IMR-90 (cell line): ENCODE data around the gene TIMM50. TPM values are rescaled to one million over a fixed set of nuclear protein-coding genes. Genes with fewer than 3 reads are reported as not detected.

Experiments
- ATAC-seq: fragments of 200-7000 bp; cut with Tn5 transposase; 2 replicates; pipeline ENCODE4 v1.9.1; 2020; ENCODE audit warnings: low read depth, mild to moderate bottlenecking, moderate library complexity
- BruUV-seq: library from RNA; stranded (reverse); fragments of 400-500 nt; replicated peaks from 2 replicates; lab custom pipeline; 2021; lab: Mats Ljungman, UMichigan
- CTCF ChIA-PET: fragments of 300-600 bp; formaldehyde crosslinking; extraction: SDS; loops from one replicate; lab custom pipeline; 2021; ENCODE audit warnings: antibody characterized with exemption; lab: Yijun Ruan, JAX
- POLR2A ChIA-PET: fragments of 300-600 bp; sonication (Branson Sonifier 250); formaldehyde crosslinking; loops from one replicate; lab custom pipeline; 2022; ENCODE audit warnings: antibody characterized with exemption; ENCODE audit not compliant: unreplicated experiment; lab: Charles Lee
- DNase-seq: peaks from one replicate; pipeline ENCODE4 v3.0.0; 2013
- H2AFZ ChIP-seq: replicated peaks from 2 replicates; pipeline ENCODE3; 2013; ENCODE audit warnings: low read length, mild to moderate bottlenecking; ENCODE audit not compliant: poor library complexity
- H2AK5ac ChIP-seq: 2 replicates; pipeline ENCODE4 v1.6.1; 2013; ENCODE audit warnings: low read depth, low read length, inconsistent platforms
- H2AK9ac ChIP-seq: replicated peaks from 2 replicates; pipeline ENCODE3; 2013; ENCODE audit warnings: mild to moderate bottlenecking, low read depth, low read length, moderate library complexity; ENCODE audit not compliant: poor library complexity
- H2BK120ac ChIP-seq: 2 replicates; pipeline ENCODE4 v1.6.1; 2013; ENCODE audit warnings: low read depth, low read length, inconsistent platforms
- H2BK15ac ChIP-seq: 3 replicates; pipeline ENCODE4 v1.6.1; 2013; ENCODE audit warnings: low read depth, low read length, inconsistent platforms
- H2BK20ac ChIP-seq: 2 replicates; pipeline ENCODE4 v1.6.1; 2013; ENCODE audit warnings: low read depth, mild to moderate bottlenecking, inconsistent platforms, low read length, moderate library complexity
- H2BK5ac ChIP-seq: 2 replicates; pipeline ENCODE4 v1.6.1; 2013; ENCODE audit warnings: mild to moderate bottlenecking, low read depth, low read length, inconsistent platforms; ENCODE audit not compliant: poor library complexity, severe bottlenecking
- H3K14ac ChIP-seq: replicated peaks from 2 replicates; pipeline ENCODE4 v1.6.1; 2013; ENCODE audit warnings: low read depth, low read length, inconsistent platforms
- H3K18ac ChIP-seq: 2 replicates; pipeline ENCODE4 v1.6.1; 2013; ENCODE audit warnings: low read depth, low read length, control low read depth
- H3K23ac ChIP-seq: 2 replicates; pipeline ENCODE4 v1.6.1; 2013; ENCODE audit warnings: low read depth, low read length, inconsistent platforms
- H3K27ac ChIP-seq: 2 replicates; pipeline ENCODE4 v1.5.1; 2013; ENCODE audit warnings: mild to moderate bottlenecking, control low read depth, low read length; ENCODE audit not compliant: insufficient read depth
- H3K27me3 ChIP-seq: 2 replicates; pipeline ENCODE4 v1.6.1; 2013; ENCODE audit warnings: low read length; ENCODE audit not compliant: control insufficient read depth, insufficient read depth
- H3K36me3 ChIP-seq: 2 replicates; pipeline ENCODE4 v1.6.1; 2013; ENCODE audit warnings: low read length, mixed read lengths; ENCODE audit not compliant: control insufficient read depth, insufficient read depth
- H3K4ac ChIP-seq: 2 replicates; pipeline ENCODE4 v1.6.1; 2013; ENCODE audit warnings: low read depth, low read length, inconsistent platforms
- H3K4me1 ChIP-seq: 2 replicates; pipeline ENCODE4 v1.6.1; 2013; ENCODE audit warnings: low read length, mixed read lengths; ENCODE audit not compliant: control insufficient read depth, insufficient read depth
- H3K4me2 ChIP-seq: 2 replicates; pipeline ENCODE4 v1.6.1; 2013; ENCODE audit warnings: low read depth, mild to moderate bottlenecking, control low read depth, low read length, moderate library complexity
- H3K4me3 ChIP-seq: 2 replicates; pipeline ENCODE4 v1.5.1; 2013; ENCODE audit warnings: low read depth, mild to moderate bottlenecking, control low read depth, low read length, moderate library complexity; ENCODE audit not compliant: insufficient read depth
- H3K56ac ChIP-seq: 2 replicates; pipeline ENCODE4 v1.6.1; 2013; ENCODE audit warnings: low read length, inconsistent platforms; ENCODE audit not compliant: insufficient read depth; ENCODE audit errors: extremely low read depth
- H3K79me1 ChIP-seq, 2 experiments: 2 replicates each; pipeline ENCODE4 v1.6.1; 2013; ENCODE audit warnings: low read length in 2 of 2, inconsistent platforms in 1 of 2, low read depth in 1 of 2
- H3K9ac ChIP-seq: 2 replicates; pipeline ENCODE4 v1.6.1; 2013; ENCODE audit warnings: low read depth, low read length, control low read depth
- H3K9me1 ChIP-seq: 2 replicates; pipeline ENCODE4 v1.6.1; 2013; ENCODE audit warnings: low read length, inconsistent platforms; ENCODE audit not compliant: insufficient read depth
- H3K9me3 ChIP-seq: 2 replicates; pipeline ENCODE4 v1.6.1; 2013; ENCODE audit warnings: low read length; ENCODE audit not compliant: control insufficient read depth, insufficient read depth
- H4K20me1 ChIP-seq: 2 replicates; pipeline ENCODE4 v1.6.1; 2013; ENCODE audit warnings: low read length, inconsistent platforms; ENCODE audit not compliant: insufficient read depth
- H4K5ac ChIP-seq: 2 replicates; pipeline ENCODE4 v1.6.1; 2013; ENCODE audit warnings: mild to moderate bottlenecking, low read depth, low read length, control low read depth
- H4K8ac ChIP-seq, 2 experiments: 2 replicates each; pipeline ENCODE4 v1.6.1; 2013; ENCODE audit warnings: low read depth in 2 of 2, low read length in 2 of 2, control low read depth in 1 of 2, inconsistent platforms in 1 of 2
- H4K91ac ChIP-seq: 2 replicates; pipeline ENCODE4 v1.6.1; 2013; ENCODE audit warnings: low read depth, low read length, inconsistent platforms; ENCODE audit not compliant: insufficient read depth
- BHLHE40 ChIP-seq: fragments of 150-350 bp; IDR thresholded peaks from 2 replicates; pipeline ENCODE4 v1.6.1; 2016; ENCODE audit warnings: mild to moderate bottlenecking, low read depth, low read length
- CEBPB ChIP-seq: IDR thresholded peaks from 2 replicates; pipeline ENCODE4 v1.6.1; 2012; ENCODE audit warnings: low read depth, low read length, improper control_type of control experiment
- CHD1 ChIP-seq: IDR thresholded peaks from 2 replicates; pipeline ENCODE4 v1.6.1; 2012; ENCODE audit warnings: low read depth, low read length, improper control_type of control experiment
- MAFK ChIP-seq: IDR thresholded peaks from 2 replicates; pipeline ENCODE4 v1.6.1; 2012; ENCODE audit warnings: low read depth, low read length, improper control_type of control experiment
- MAZ ChIP-seq: IDR thresholded peaks from 2 replicates; pipeline ENCODE4 v1.6.1; 2012; ENCODE audit warnings: low read depth, mild to moderate bottlenecking, low read length, improper control_type of control experiment, moderate library complexity, borderline replicate concordance
- MXI1 ChIP-seq: IDR thresholded peaks from 2 replicates; pipeline ENCODE4 v1.6.1; 2012; ENCODE audit warnings: low read depth, mild to moderate bottlenecking, low read length, moderate library complexity, borderline replicate concordance
- NFE2L2 ChIP-seq: fragments of 150-350 bp; IDR thresholded peaks from 2 replicates; pipeline ENCODE4 v1.6.1; 2016; ENCODE audit warnings: low read depth, mild to moderate bottlenecking, low read length
- POLR2A ChIP-seq: IDR thresholded peaks from 2 replicates; pipeline ENCODE4 v1.6.1; 2012; ENCODE audit warnings: mild to moderate bottlenecking, low read depth, low read length
- RAD21 ChIP-seq: IDR thresholded peaks from 2 replicates; pipeline ENCODE4 v1.6.1; 2012; ENCODE audit warnings: low read length, improper control_type of control experiment
- RCOR1 ChIP-seq: IDR thresholded peaks from 2 replicates; pipeline ENCODE4 v1.6.1; 2012; ENCODE audit warnings: mild to moderate bottlenecking, low read length, improper control_type of control experiment; ENCODE audit not compliant: insufficient replicate concordance
- RFX5 ChIP-seq: IDR thresholded peaks from 2 replicates; pipeline ENCODE4 v1.8.0; 2012; ENCODE audit warnings: low read depth, mild to moderate bottlenecking, low read length, moderate library complexity
- SMC3 ChIP-seq: fragments of 150-350 bp; IDR thresholded peaks from 2 replicates; pipeline ENCODE4 v1.6.1; 2016; ENCODE audit warnings: low read depth, mild to moderate bottlenecking, antibody characterized with exemption, low read length, moderate library complexity
- WGBS, 2 experiments: methylation state at CpG; one replicate each; pipeline versions ENCODE4 v1.1.5 to v1.1.7; 2013; ENCODE audit warnings: missing lambda C conversion rate in 2 of 2; ENCODE audit not compliant: insufficient read length in 1 of 2; ENCODE audit errors: extremely low coverage in 2 of 2; 5-methylcytosine and 5-hydroxymethylcytosine counted together
- dilution Hi-C: fragments of 300-500 bp; cut with HindIII; formaldehyde crosslinking; loops from one replicate; pipeline ENCODE4 v1.14.3; 2018; ENCODE audit warnings: low sequenced_read_pairs; ENCODE audit not compliant: unreplicated experiment
- in situ Hi-C: fragments of 300-500 bp; cut with MboI; formaldehyde crosslinking; loops from 3 replicates; pipeline ENCODE4 v1.14.3; 2019; ENCODE audit warnings: low sequenced_read_pairs, inconsistent platforms, mixed read lengths
- intact Hi-C: fragments of 100-400 bp; cut with micrococcal nuclease; formaldehyde crosslinking; loops from 2 replicates; pipeline ENCODE4 v1.10.0; 2022
- polyA plus RNA-seq, 3 experiments: library from polyadenylated mRNA; depleted of rRNA; stranded (reverse); fragments of >200 nt; gene quantifications; 2 replicates each; pipeline ENCODE4 v1.2.3, GENCODE V29; 2012; ENCODE audit warnings: low replicate concordance in 1 of 3
- total RNA-seq: library from RNA; depleted of rRNA; stranded (reverse); fragments of >200 nt; gene quantifications from 2 replicates; pipeline ENCODE4 v1.2.3, GENCODE V29; 2012
- TF ChIP-seq, protein P1 (sequence below): fragments of 150-350 bp; IDR thresholded peaks from 2 replicates; pipeline ENCODE4 v1.6.1; 2016; ENCODE audit warnings: low read depth, mild to moderate bottlenecking, low read length, moderate library complexity, borderline replicate concordance
- TF ChIP-seq, protein P2 (sequence below): fragments of 150-350 bp; IDR thresholded peaks from 2 replicates; pipeline ENCODE4 v1.6.1; 2017; ENCODE audit warnings: mild to moderate bottlenecking, antibody characterized with exemption, low read length, low read depth

TIMM50 gene
- total and polyA plus RNA-seq, 2 of the 4 experiments (the other 2 are of a cell fraction) = 52.0 to 76.8 TPM

DNA sequence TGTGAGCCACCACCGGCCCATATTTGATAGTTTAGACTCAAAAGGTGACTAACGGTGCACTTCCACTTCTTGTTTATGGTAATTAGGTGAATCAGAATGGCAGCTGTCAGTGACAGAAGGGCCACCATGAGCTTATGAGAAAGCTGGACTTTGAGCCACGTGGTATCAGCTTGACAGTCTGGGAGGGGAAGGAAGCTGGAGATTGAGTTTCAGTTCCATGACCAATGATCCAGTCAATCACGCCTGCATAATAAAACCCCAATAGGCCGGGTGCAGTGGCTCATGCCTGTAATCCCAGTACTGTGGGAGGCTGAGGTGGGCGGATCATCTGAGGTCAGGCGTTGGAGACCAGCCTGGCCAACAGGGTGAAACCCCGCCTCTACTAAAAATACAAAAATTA, 43.9 kb downstream of the TIMM50 start (continued):
- TF ChIP-seq, protein P1, sequence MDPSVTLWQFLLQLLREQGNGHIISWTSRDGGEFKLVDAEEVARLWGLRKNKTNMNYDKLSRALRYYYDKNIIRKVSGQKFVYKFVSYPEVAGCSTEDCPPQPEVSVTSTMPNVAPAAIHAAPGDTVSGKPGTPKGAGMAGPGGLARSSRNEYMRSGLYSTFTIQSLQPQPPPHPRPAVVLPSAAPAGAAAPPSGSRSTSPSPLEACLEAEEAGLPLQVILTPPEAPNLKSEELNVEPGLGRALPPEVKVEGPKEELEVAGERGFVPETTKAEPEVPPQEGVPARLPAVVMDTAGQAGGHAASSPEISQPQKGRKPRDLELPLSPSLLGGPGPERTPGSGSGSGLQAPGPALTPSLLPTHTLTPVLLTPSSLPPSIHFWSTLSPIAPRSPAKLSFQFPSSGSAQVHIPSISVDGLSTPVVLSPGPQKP = no peak
- TF ChIP-seq BHLHE40 = no peak

DNA sequence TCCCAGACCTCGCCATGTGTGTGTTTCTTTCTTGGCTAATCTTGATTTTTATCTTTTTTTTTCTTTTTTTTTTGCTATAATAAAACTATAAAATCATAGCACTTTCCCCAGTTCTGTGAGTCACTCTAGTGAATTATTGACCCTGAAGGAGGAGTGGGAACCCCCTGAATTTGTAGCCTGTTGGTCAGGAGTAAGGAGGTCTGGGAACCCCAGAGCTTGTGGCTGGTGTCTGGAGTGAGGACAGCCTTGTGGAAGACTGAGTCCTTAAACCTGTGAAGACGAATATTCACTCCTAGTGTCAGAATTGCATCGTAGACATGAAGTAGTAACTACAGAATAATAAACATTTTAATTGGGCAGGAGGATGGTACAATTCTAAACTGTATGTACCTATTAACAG, 44.6 kb downstream of the TIMM50 start:
- H2AK5ac ChIP-seq = no peak overlapping the region
- H3K23ac ChIP-seq = no peak overlapping the region
- no peak overlapping the region for H3K4me2 ChIP-seq
- H3K4me3 ChIP-seq = no peak overlapping the region
- H3K4ac ChIP-seq = no peak overlapping the region
- no peak overlapping the region for H3K14ac ChIP-seq
- H4K5ac ChIP-seq = no peak overlapping the region
- H3K18ac ChIP-seq = no peak overlapping the region
- peaks cover 0 to 9% of the 10 kb centered on the region in 2 experiments; a peak in 2 of 4 replicates for H3K79me1 ChIP-seq
- DNase-seq (no peak), ATAC-seq (no peak)
- ChIA-PET POLR2A (no interaction called here), CTCF (interaction anchor here (0.6 kb wide), 1 partner anchor 53 kb away, joined by 4 read pairs; no protein-coding TSS in a partner anchor)
- H3K4me1 ChIP-seq = no peaks in the 10 kb centered on the region
- no peak overlapping the region for H2BK5ac ChIP-seq
- H4K20me1 ChIP-seq = no peaks in the 10 kb centered on the region
- H3K9me3 ChIP-seq = no peaks in the 10 kb centered on the region
- intact Hi-C loops = no loop called here
- no peaks in the 10 kb centered on the region for H3K9me1 ChIP-seq
- no peak overlapping the region for H2AK9ac ChIP-seq
- no peak overlapping the region for H2BK120ac ChIP-seq
- H3K27me3 ChIP-seq = no peaks in the 10 kb centered on the region
- H2BK20ac ChIP-seq = no peak overlapping the region
- no peak overlapping the region for H2AFZ ChIP-seq
- no TSS peak for BruUV-seq
- H4K8ac ChIP-seq = no peak overlapping the region
- H3K27ac ChIP-seq = no peak overlapping the region
- in situ Hi-C loops = no loop called here
- no peak overlapping the region for H4K91ac ChIP-seq
- H3K36me3 ChIP-seq = peaks cover 1% of the 10 kb centered on the region; the same call in 1 of the 2 replicates
- H2BK15ac ChIP-seq = no peak overlapping the region
- H3K9ac ChIP-seq = no peak overlapping the region
- dilution Hi-C loops = no loop called here
- no CpG with 5 or more reads among the region's 3 CpGs for WGBS, 2 experiments
- no peak overlapping the region for H3K56ac ChIP-seq
- TF ChIP-seq RCOR1 (no peak), SMC3 (no peak), BHLHE40 (no peak), RFX5 (no peak), CEBPB (no peak), MAZ (no peak), NFE2L2 (no peak), MXI1 (no peak), CHD1 (no peak), MAFK (no peak), RAD21 (no peak), POLR2A (no peak)
- TF ChIP-seq, protein P2, sequence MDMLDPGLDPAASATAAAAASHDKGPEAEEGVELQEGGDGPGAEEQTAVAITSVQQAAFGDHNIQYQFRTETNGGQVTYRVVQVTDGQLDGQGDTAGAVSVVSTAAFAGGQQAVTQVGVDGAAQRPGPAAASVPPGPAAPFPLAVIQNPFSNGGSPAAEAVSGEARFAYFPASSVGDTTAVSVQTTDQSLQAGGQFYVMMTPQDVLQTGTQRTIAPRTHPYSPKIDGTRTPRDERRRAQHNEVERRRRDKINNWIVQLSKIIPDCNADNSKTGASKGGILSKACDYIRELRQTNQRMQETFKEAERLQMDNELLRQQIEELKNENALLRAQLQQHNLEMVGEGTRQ = no peak
- TF ChIP-seq, protein P1 = no peak
